AG04449 (cell line): Measurements from ENCODE around the gene CYP27C1.

ENCODE experiments used
- CTCF ChIA-PET: fragments of 350-600 bp; formaldehyde crosslinking; extraction: SDS; loops from one replicate; lab custom pipeline; 2021; ENCODE audit warnings: antibody characterized with exemption; lab: Yijun Ruan, JAX
- POLR2A ChIA-PET: fragments of 400-600, 350-600 bp; formaldehyde crosslinking; extraction: SDS; loops from one replicate; lab custom pipeline; 2020; ENCODE audit warnings: antibody characterized with exemption, inconsistent platforms; lab: Yijun Ruan, JAX
- DNase-seq: peaks from one replicate; pipeline ENCODE4 v3.0.0-alpha.2; 2010; ENCODE audit warnings: low read depth, low spot score
- H3K4me3 ChIP-seq: 2 replicates; pipeline ENCODE4 v1.5.1; 2011; ENCODE audit warnings: low read depth, mild to moderate bottlenecking, control low read depth, low read length
- CTCF ChIP-seq: IDR thresholded peaks from one replicate; pipeline ENCODE4 v1.5.1; 2011; ENCODE audit warnings: mild to moderate bottlenecking, moderate library complexity, low read length, control low read depth, inconsistent platforms; ENCODE audit not compliant: insufficient read depth; ENCODE audit errors: missing control alignments

CYP27C1 gene

GRCh38 chr2:127220102-127220767 lies at the start of gene CYP27C1:
TSS of gene CYP27C1 (minus strand) at chr2:127220299. CDS start at chr2:127220270, 29 bp downstream.
- TF ChIP-seq CTCF: no peak
- CTCF ChIA-PET: no interaction called here
- POLR2A ChIA-PET: no interaction called here
- no peak for DNase-seq
- peak within 1 kb of the TSS; percentile 64 for H3K4me3 ChIP-seq

- no peak for TF ChIP-seq CTCF
- no peak overlapping the region for H3K4me3 ChIP-seq
- CTCF ChIA-PET: no interaction called here
- no peak for DNase-seq
- POLR2A ChIA-PET: no interaction called here
These were observed 41.8 kb upstream of the CYP27C1 start for GRCh38 chr2:127261804-127262406.

GRCh38 chr2:127259355-127259754 lies 39.3 kb upstream of the CYP27C1 start:
- ChIA-PET CTCF (interaction anchor here (1.8 to 2.1 kb wide), 2 partner anchors 11 to 62 kb away, joined by 5 to 8 read pairs; no protein-coding TSS in a partner anchor), POLR2A (no interaction called here)
- no peak for DNase-seq
- TF ChIP-seq CTCF: no peak
- H3K4me3 ChIP-seq: no peak overlapping the region

- no peak overlapping the region for H3K4me3 ChIP-seq
- CTCF ChIA-PET: no interaction called here
These were observed 36.8 kb upstream of the CYP27C1 start for GRCh38 chr2:127256866-127257265.

GRCh38 chr2:127256381-127256780 lies 36.3 kb upstream of the CYP27C1 start:
- POLR2A ChIA-PET: no interaction called here
- CTCF ChIA-PET: no interaction called here
- no peak for TF ChIP-seq CTCF
- no peak for DNase-seq
- H3K4me3 ChIP-seq: no peak overlapping the region

More at GRCh38 chr2:127256866-127257265, 36.8 kb upstream of the CYP27C1 start:
- POLR2A ChIA-PET: interaction anchor here (0.5 kb wide), 1 partner anchor 12 kb away, joined by 3 read pairs; no protein-coding TSS in a partner anchor
- no peak for TF ChIP-seq CTCF
- no peak for DNase-seq

- POLR2A ChIA-PET: no interaction called here
- CTCF ChIA-PET: no interaction called here
- TF ChIP-seq CTCF: no peak
- no peak for DNase-seq
- H3K4me3 ChIP-seq: no peak overlapping the region
These were observed 35.6 kb upstream of the CYP27C1 start for GRCh38 chr2:127255721-127256120.
